K562 (cell line): Measurements from ENCODE around the gene CASKIN1. TPM values are rescaled to one million over a fixed set of nuclear protein-coding genes. Genes with fewer than 3 reads are reported as not detected.
A peak's percentile ranks its signal among the peaks of the same experiment; 100 is the strongest.

ENCODE experiments used
- ARID4B ChIP-seq: sonication (generic); formaldehyde crosslinking; IDR thresholded peaks from 2 replicates; pipeline ENCODE4 v1.8.0; 2022; ENCODE audit warnings: mild to moderate bottlenecking, missing genetic modification reagents
- DNMT1 ChIP-seq: fragments of 450-650 bp; IDR thresholded peaks from 2 replicates; pipeline ENCODE4 v1.6.1; 2016; ENCODE audit warnings: antibody characterized with exemption, mild to moderate bottlenecking
- FOXP1 ChIP-seq: sonication (generic); formaldehyde crosslinking; IDR thresholded peaks from 2 replicates; pipeline ENCODE4 v1.8.0; 2022; ENCODE audit warnings: mild to moderate bottlenecking, missing genetic modification reagents
- HMG20B ChIP-seq: fragments of 250-450 bp; sonication (Bioruptor Pico); IDR thresholded peaks from 2 replicates; pipeline ENCODE4 v1.5.0; 2021; ENCODE audit warnings: mild to moderate bottlenecking
- ILF3 ChIP-seq: fragments of 450-650 bp; IDR thresholded peaks from 2 replicates; pipeline ENCODE4 v1.6.1; 2018; ENCODE audit warnings: antibody characterized with exemption, mild to moderate bottlenecking, moderate library complexity, borderline replicate concordance
- JUN ChIP-seq, 2 experiments: sonication (generic) in 1 of 2; formaldehyde crosslinking in 1 of 2; IDR thresholded peaks; 2 replicates each; pipeline versions ENCODE4 v1.6.1 to v1.8.0; 2012 to 2022; ENCODE audit warnings: borderline replicate concordance in 2 of 2, mild to moderate bottlenecking in 2 of 2, improper control_type of control experiment in 1 of 2, low read depth in 1 of 2, low read length in 1 of 2, missing genetic modification reagents in 1 of 2
- LEF1 ChIP-seq: fragments of 450-650 bp; IDR thresholded peaks from 2 replicates; pipeline ENCODE4 v1.6.1; 2016; ENCODE audit warnings: mild to moderate bottlenecking
- MLLT1 ChIP-seq, 2 experiments: fragments of 450-650 bp; IDR thresholded peaks; 2 replicates each; pipeline ENCODE4 v1.6.1; 2016
- NFXL1 ChIP-seq: fragments of 450-650 bp; formaldehyde crosslinking; IDR thresholded peaks from 2 replicates; pipeline ENCODE4 v1.4.0; 2021; ENCODE audit warnings: mild to moderate bottlenecking
- RBBP5 ChIP-seq: fragments of 200-600 bp; sonication (generic); IDR thresholded peaks from 2 replicates; pipeline ENCODE4 v1.6.1; 2012; ENCODE audit warnings: borderline replicate concordance, mild to moderate bottlenecking, low read length, control low read depth, inconsistent platforms; ENCODE audit not compliant: insufficient read depth, poor library complexity, severe bottlenecking
- SMAD1 ChIP-seq: fragments of 150-350 bp; IDR thresholded peaks from 2 replicates; pipeline ENCODE4 v1.6.1; 2014; ENCODE audit warnings: low read length, low read depth; ENCODE audit not compliant: partially characterized antibody
- SMAD4 ChIP-seq: fragments of 250-450 bp; sonication (Bioruptor Pico); conservative IDR thresholded peaks from 2 replicates; pipeline ENCODE4 v1.8.0; 2021; ENCODE audit warnings: inconsistent platforms, mild to moderate bottlenecking, moderate library complexity
- SREBF2 ChIP-seq: sonication (generic); formaldehyde crosslinking; IDR thresholded peaks from 2 replicates; pipeline ENCODE4 v1.4.0; 2020; ENCODE audit warnings: mild to moderate bottlenecking, missing genetic modification reagents
- THRAP3 ChIP-seq: fragments of 450-650 bp; IDR thresholded peaks from 2 replicates; pipeline ENCODE4 v1.6.1; 2016; ENCODE audit warnings: mild to moderate bottlenecking, inconsistent platforms, borderline replicate concordance
- ZNF316 ChIP-seq: fragments of 450-650 bp; IDR thresholded peaks from 2 replicates; pipeline ENCODE4 v1.6.1; 2016
- ZNF695 ChIP-seq: fragments of 450-650 bp; formaldehyde crosslinking; IDR thresholded peaks from 2 replicates; pipeline ENCODE4 v1.4.0; 2020; ENCODE audit warnings: mild to moderate bottlenecking, moderate library complexity
- ZNF740 ChIP-seq, 3 experiments: fragments of 200-800 bp in 1 of 3; sonication (Bioruptor generic) in 1 of 3; sonication (generic) in 1 of 3; formaldehyde crosslinking in 1 of 3; IDR thresholded peaks; 2 replicates each; pipeline versions ENCODE4 v1.6.1 to v1.8.0; 2016 to 2022; ENCODE audit warnings: mild to moderate bottlenecking in 2 of 3, missing compliant biosample characterization in 2 of 3, missing genetic modification characterization in 2 of 3, missing genetic modification reagents in 1 of 3
- polyA plus RNA-seq, 8 experiments: library from polyadenylated mRNA; depleted of rRNA in 4 of 8; stranded (reverse) in 5 of 8; unstranded in 3 of 8; fragments of >200 nt; fragmentation: Nextera tagmentation in 2 of 8; fragmentation: Illumina TruSeq in 1 of 8; extraction: Ambion mirVana in 2 of 8; extraction: Trizol in 1 of 8; gene quantifications; 2 replicates each; pipeline versions ENCODE4 v1.2.1 to v1.2.3, GENCODE V29; 2011 to 2014; ENCODE audit warnings: inconsistent platforms in 1 of 8, missing spikeins in 1 of 8
- total RNA-seq, 7 experiments: library from RNA; depleted of rRNA in 6 of 7; stranded (reverse); fragments of >200 nt in 6 of 7; fragmentation: Illumina TruSeq in 2 of 7; extraction: Trizol in 2 of 7; gene quantifications; 2 replicates each; pipeline versions ENCODE4 v1.2.1 to v1.2.3, GENCODE V29; 2011 to 2021; ENCODE audit warnings: low replicate concordance in 1 of 7

CASKIN1 gene
- total and polyA plus RNA-seq, 9 of the 15 experiments (the other 6 are each of a cell fraction or from before 2014, with no cell fraction given) = 0.15 to 4.5 (median 1.5) TPM; not detected in 2

GRCh38 chr16:2154533-2155090, 41.8 kb downstream of the CASKIN1 start (continued):
- TF ChIP-seq RBBP5 = peak; percentile 12
- TF ChIP-seq NFXL1 (CRISPR knock-in tag) = peak; percentile 9; the same call in 1 of the 2 replicates
- TF ChIP-seq ZNF316 = 0 out of 2 replicates have a peak, but pooled peaks have one; percentile 7
- TF ChIP-seq SMAD1 = no peak
- TF ChIP-seq SMAD4 (CRISPR knock-in tag) = peak; percentile 13; the same call in 1 of the 2 replicates
- 0 out of 2 replicates have a peak, but pooled peaks have one; percentile 43 for TF ChIP-seq SREBF2 (CRISPR knock-in tag)
- TF ChIP-seq LEF1 = 0 out of 2 replicates have a peak, but pooled peaks have one; percentile 57
- peak; percentile 45; the same call in 1 of the 2 replicates for TF ChIP-seq HMG20B (CRISPR knock-in tag)
- TF ChIP-seq MLLT1 (IDR thresholded peaks at IDR 0.05) = peak in 1 of 2 experiments; percentile 27; a peak in 1 of 4 replicates
- no peak for TF ChIP-seq ZNF695 (CRISPR knock-in tag)
- TF ChIP-seq ZNF740 (CRISPR knock-in tag; IDR thresholded peaks at IDR 0.05) = no peak
- TF ChIP-seq ZNF740 (tag; IDR thresholded peaks at IDR 0.05) = no peak
- TF ChIP-seq THRAP3 = 0 out of 2 replicates have a peak, but pooled peaks have one; percentile 88
- no peak for TF ChIP-seq JUN (IDR thresholded peaks at IDR 0.05; ENCODE audit: borderline replicate concordance, low read depth, low read length)
- 0 out of 2 replicates have a peak, but pooled peaks have one; percentile 51 for TF ChIP-seq JUN (CRISPR knock-in tag; IDR thresholded peaks at IDR 0.05; ENCODE audit: borderline replicate concordance)
- peak; percentile 82; the same call in 1 of the 2 replicates for TF ChIP-seq ARID4B (CRISPR knock-in tag)
- TF ChIP-seq FOXP1 (CRISPR knock-in tag) = 0 out of 2 replicates have a peak, but pooled peaks have one; percentile 34
- 0 out of 2 replicates have a peak, but pooled peaks have one; percentile 9 for TF ChIP-seq DNMT1
- TF ChIP-seq ILF3 = no peak
